K562 (cell line): ENCODE data around the gene SCRN1. TPM values are rescaled to one million over a fixed set of nuclear protein-coding genes. Genes with fewer than 3 reads are reported as not detected.

Experiments used
- ATAC-seq: fragments of 200-7000 bp; cut with Tn5 transposase; 3 replicates; pipeline ENCODE4 v1.9.1; 2020; ENCODE audit warnings: moderate library complexity
- BruUV-seq: library from RNA; stranded (reverse); fragments of 400-500 nt; replicated peaks from 2 replicates; lab custom pipeline; 2021; lab: Mats Ljungman, UMichigan
- CTCF ChIA-PET: fragments of 300-600 bp; formaldehyde crosslinking; extraction: SDS; loops from one replicate; lab custom pipeline; 2021; ENCODE audit warnings: low intra/inter-chr PET ratio; lab: Yijun Ruan, JAX
- POLR2A ChIA-PET: fragments of 300-600, 350-650 bp; sonication (Branson Sonifier 250); formaldehyde crosslinking; extraction: SDS; loops from one replicate; lab custom pipeline; 2021; ENCODE audit warnings: antibody characterized with exemption, inconsistent platforms; lab: Yijun Ruan, JAX
- DNase-seq, 4 experiments: peaks; one replicate each; pipeline versions ENCODE4 v3.0.0 to v3.0.0-alpha.2; 2011 to 2018; ENCODE audit warnings: low spot score in 3 of 4, mixed read lengths in 3 of 4; ENCODE audit errors: extremely low read depth in 1 of 4
- FAIRE-seq: peaks from 2 replicates; lab custom pipeline; 2011; peaks lifted over from hg19 to GRCh38; lab: Jason Lieb, UNC
- H2AFZ ChIP-seq: 2 replicates; pipeline ENCODE4 v1.6.0; 2011; ENCODE audit warnings: low read depth, low read length, control low read depth, inconsistent platforms
- H3K27ac ChIP-seq: fragments of 200-600 bp; 3 replicates; pipeline ENCODE4 v1.8.0; 2011; ENCODE audit warnings: low read depth, mild to moderate bottlenecking, control low read depth, inconsistent platforms, low read length, moderate library complexity, mixed read lengths; ENCODE audit errors: extremely low read depth
- H3K27me3 ChIP-seq, 2 experiments: fragments of 300-600 bp in 1 of 2; 2 replicates in 1 of 2; 3 replicates in 1 of 2; pipeline versions ENCODE4 v1.6.0 to v1.8.0; 2011; ENCODE audit warnings: inconsistent platforms in 2 of 2, low read length in 2 of 2, mild to moderate bottlenecking in 1 of 2, mixed read lengths in 1 of 2, moderate library complexity in 1 of 2; ENCODE audit not compliant: control insufficient read depth in 2 of 2, insufficient read depth in 2 of 2
- H3K36me3 ChIP-seq: fragments of 300-600 bp; 3 replicates; pipeline ENCODE4 v1.8.0; 2011; ENCODE audit warnings: mild to moderate bottlenecking, low read length, inconsistent platforms; ENCODE audit not compliant: control insufficient read depth, insufficient read depth
- H3K4me1 ChIP-seq, 2 experiments: fragments of 200-600 bp in 1 of 2; replicated peaks in 1 of 2; 2 replicates in 1 of 2; 3 replicates in 1 of 2; pipeline versions ENCODE4 v1.5.1 to v1.8.0; 2011; ENCODE audit warnings: inconsistent platforms in 2 of 2, low read length in 2 of 2, mild to moderate bottlenecking in 1 of 2, mixed read lengths in 1 of 2, moderate library complexity in 1 of 2; ENCODE audit not compliant: control insufficient read depth in 2 of 2, insufficient read depth in 2 of 2
- H3K4me2 ChIP-seq: 2 replicates; pipeline ENCODE4 v1.6.1; 2011; ENCODE audit warnings: low read length, control low read depth, inconsistent platforms, mixed read lengths; ENCODE audit not compliant: insufficient read depth
- H3K4me3 ChIP-seq: fragments of 200-600 bp; sonication (generic), shearing (Covaris generic); 2 replicates; pipeline ENCODE4 v1.5.1; 2016; ENCODE audit warnings: control low read depth, inconsistent platforms
- H3K79me2 ChIP-seq: fragments of 200-600 bp; 3 replicates; pipeline ENCODE4 v1.8.0; 2011; ENCODE audit warnings: low read length, inconsistent platforms; ENCODE audit not compliant: control insufficient read depth, insufficient read depth
- H3K9ac ChIP-seq, 2 experiments: 2 replicates each; pipeline versions ENCODE4 v1.6.0 to v1.6.1; 2011; ENCODE audit warnings: low read depth in 2 of 2, low read length in 2 of 2, control low read depth in 1 of 2, inconsistent platforms in 1 of 2, mild to moderate bottlenecking in 1 of 2, mixed read lengths in 1 of 2; ENCODE audit not compliant: insufficient read depth in 1 of 2
- H3K9me1 ChIP-seq: one replicate; pipeline ENCODE4 v1.6.0; 2011; ENCODE audit warnings: inconsistent platforms, mild to moderate bottlenecking, low read length, moderate library complexity; ENCODE audit not compliant: control insufficient read depth, insufficient read depth
- H3K9me3 ChIP-seq: replicated peaks from 2 replicates; pipeline ENCODE4 v1.5.1; 2011; ENCODE audit warnings: low read depth, low read length, inconsistent platforms; ENCODE audit not compliant: control insufficient read depth, insufficient read depth
- H4K20me1 ChIP-seq: replicated peaks from 2 replicates; pipeline ENCODE4 v1.6.1; 2011; ENCODE audit warnings: low read length, inconsistent platforms, mixed read lengths; ENCODE audit not compliant: control insufficient read depth, insufficient read depth
- ADNP ChIP-seq: fragments of 200-800 bp; sonication (Bioruptor generic); IDR thresholded peaks from 2 replicates; pipeline ENCODE4 v1.6.1; 2016; ENCODE audit warnings: missing genetic modification characterization, missing compliant biosample characterization
- CHAMP1 ChIP-seq: fragments of 450-650 bp; IDR thresholded peaks from 2 replicates; pipeline ENCODE4 v1.6.1; 2016; ENCODE audit warnings: mild to moderate bottlenecking
- FUS ChIP-seq: fragments of 200-400 bp; formaldehyde crosslinking; optimal IDR thresholded peaks from 2 replicates; pipeline ENCODE3; 2017; ENCODE audit warnings: low read depth, low read length
- MBD1 ChIP-seq: fragments of 250-450 bp; sonication (Bioruptor Pico); IDR thresholded peaks from 2 replicates; pipeline ENCODE4 v1.8.0; 2022; ENCODE audit warnings: inconsistent platforms
- MEIS2 ChIP-seq: fragments of 450-650 bp; IDR thresholded peaks from 2 replicates; pipeline ENCODE4 v1.6.1; 2014; ENCODE audit warnings: mild to moderate bottlenecking; ENCODE audit not compliant: partially characterized antibody
- SIN3A ChIP-seq, 2 experiments: fragments of 150-350 bp in 1 of 2; IDR thresholded peaks; 2 replicates each; pipeline ENCODE4 v1.6.1; 2011 to 2016; ENCODE audit warnings: borderline replicate concordance in 2 of 2, low read depth in 2 of 2, low read length in 2 of 2, mild to moderate bottlenecking in 2 of 2, moderate library complexity in 2 of 2; ENCODE audit not compliant: control insufficient read depth in 1 of 2
- TBP ChIP-seq: optimal IDR thresholded peaks from 2 replicates; pipeline ENCODE3; 2011; ENCODE audit warnings: low read depth, low read length, improper control_type of control experiment
- TRIM24 ChIP-seq, 2 experiments: fragments of 450-650 bp; IDR thresholded peaks; 2 replicates each; pipeline ENCODE4 v1.6.1; 2016
- ZBTB11 ChIP-seq, 3 experiments: fragments of 200-800 bp in 1 of 3; fragments of 250-450 bp in 1 of 3; fragments of 450-650 bp in 1 of 3; sonication (Bioruptor Pico) in 1 of 3; sonication (Bioruptor generic) in 1 of 3; formaldehyde crosslinking in 1 of 3; IDR thresholded peaks; 2 replicates each; pipeline versions ENCODE4 v1.6.1 to v1.8.0; 2016 to 2022; ENCODE audit warnings: mild to moderate bottlenecking in 2 of 3, missing genetic modification characterization in 2 of 3, missing compliant biosample characterization in 1 of 3, moderate library complexity in 1 of 3
- ZNF280A ChIP-seq: fragments of 450-650 bp; IDR thresholded peaks from 2 replicates; pipeline ENCODE4 v1.6.1; 2018; ENCODE audit warnings: mild to moderate bottlenecking, low read depth; ENCODE audit not compliant: partially characterized antibody
- ZNF431 ChIP-seq: sonication (generic); formaldehyde crosslinking; IDR thresholded peaks from 2 replicates; pipeline ENCODE4 v1.8.0; 2022; ENCODE audit warnings: mild to moderate bottlenecking, missing genetic modification reagents
- WGBS: fragments of 100-300 bp; shearing (Covaris generic); methylation state at CpG from one replicate; pipeline ENCODE4 v1.1.6; 2016; ENCODE audit warnings: low coverage, mixed read lengths; ENCODE audit not compliant: insufficient coverage; ENCODE audit errors: missing lambda C conversion rate; 5-methylcytosine and 5-hydroxymethylcytosine counted together
- in situ Hi-C: fragments of 300-500 bp; cut with MboI; formaldehyde crosslinking; loops from 4 replicates; pipeline ENCODE4 v1.15.0; 2018; ENCODE audit warnings: inconsistent platforms, mixed read lengths
- intact Hi-C: fragments of 100-400 bp; cut with micrococcal nuclease; formaldehyde crosslinking; loops from 2 replicates; pipeline ENCODE4 v1.14.2; 2022
- polyA plus RNA-seq, 8 experiments: library from polyadenylated mRNA; depleted of rRNA in 4 of 8; stranded (reverse) in 5 of 8; unstranded in 3 of 8; fragments of >200 nt; fragmentation: Nextera tagmentation in 2 of 8; fragmentation: Illumina TruSeq in 1 of 8; extraction: Ambion mirVana in 2 of 8; extraction: Trizol in 1 of 8; gene quantifications; 2 replicates each; pipeline versions ENCODE4 v1.2.1 to v1.2.3, GENCODE V29; 2011 to 2014; ENCODE audit warnings: inconsistent platforms in 1 of 8, missing spikeins in 1 of 8
- total RNA-seq, 7 experiments: library from RNA; depleted of rRNA in 6 of 7; stranded (reverse); fragments of >200 nt in 6 of 7; fragmentation: Illumina TruSeq in 2 of 7; extraction: Trizol in 2 of 7; gene quantifications; 2 replicates each; pipeline versions ENCODE4 v1.2.1 to v1.2.3, GENCODE V29; 2011 to 2021; ENCODE audit warnings: low replicate concordance in 1 of 7

SCRN1 gene
- total and polyA plus RNA-seq, 9 of the 15 experiments (the other 6 are each of a cell fraction or from before 2014, with no cell fraction given), result 0.13 to 1.4 (median 0.20) TPM

GRCh38 chr7:30023524-30023923, 33.9 kb upstream of the SCRN1 start:
- no TSS peak for BruUV-seq
- peak in 1 of 4 experiments; percentile 13 for DNase-seq
- FAIRE-seq, result no peak
- Histone ChIP-seq H3K4me1 (peaks cover 2 to 13% of the 10 kb centered on the region in 2 experiments; a peak in 2 of 5 replicates), H3K4me2 (peak overlapping the region; percentile 46), H3K9me3 (no peaks in the 10 kb centered on the region), H3K79me2 (peaks cover 60% of the 10 kb centered on the region), H3K27me3 (no peaks in the 10 kb centered on the region), H4K20me1 (no peaks in the 10 kb centered on the region; the same call in 1 of the 2 replicates), H3K27ac (no peak overlapping the region), H3K4me3 (no peak overlapping the region), H3K36me3 (peaks cover 44% of the 10 kb centered on the region), H2AFZ (no peak overlapping the region), H3K9ac (no peak overlapping the region), H3K9me1 (no peaks in the 10 kb centered on the region)
- 67% methylated on average over 6 of the region's 6 CpGs for whole genome bisulfite sequencing
- ChIA-PET POLR2A (interaction anchor here (0.6 to 0.9 kb wide), 3 partner anchors 12 to 401 kb away, joined by 3 to 4 read pairs (median 3); no protein-coding TSS in a partner anchor), CTCF (no interaction called here)
- in situ Hi-C loops, result no loop called here
- intact Hi-C loops, result no loop called here
- ATAC-seq, result no peak
- TF ChIP-seq FUS (no peak), ADNP (tag) (no peak), ZNF280A (peak; percentile 53), MEIS2 (no peak), ZBTB11 (CRISPR knock-in tag; IDR thresholded peaks at IDR 0.05) (no peak), CHAMP1 (peak; percentile 80; the same call in 1 of the 2 replicates), MBD1 (CRISPR knock-in tag) (no peak), TRIM24 (IDR thresholded peaks at IDR 0.05) (peak; percentile 32 to 45; a peak in 2 of 4 replicates), SIN3A (IDR thresholded peaks at IDR 0.05; ENCODE audit: borderline replicate concordance in 2 of 2, control insufficient read depth in 1 of 2, low read depth in 2 of 2, low read length in 2 of 2) (no peak), TBP (no peak), ZNF431 (CRISPR knock-in tag) (peak; percentile 99)
